Measurements from ENCODE around the gene PARVG.

DNA sequence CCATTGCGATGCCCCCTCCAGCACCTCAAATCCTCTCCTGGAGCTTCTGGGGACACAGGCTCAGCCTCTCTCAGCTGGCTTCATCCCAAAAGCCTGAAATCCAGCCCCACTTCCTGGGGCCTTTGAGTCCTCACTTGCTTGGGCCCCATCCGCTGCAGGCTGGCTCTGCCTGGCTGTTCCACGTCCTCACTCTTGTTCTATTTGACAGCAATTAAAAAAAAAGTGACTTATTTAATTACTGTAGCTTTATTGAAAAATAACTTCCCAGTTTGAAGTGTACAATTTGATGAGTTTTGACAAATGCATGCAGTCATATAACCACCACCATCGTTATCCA lies 27.2 kb downstream of the PARVG start:
- TF ChIP-seq EZH2phosphoT487 (IDR thresholded peaks at IDR 0.05; ENCODE audit: insufficient read depth, low read depth): no peak
- no peak for TF ChIP-seq EZH2 (IDR thresholded peaks at IDR 0.05; ENCODE audit: insufficient read depth, poor library complexity, severe bottlenecking)

Data from GM23248 (cell line).